VCaP (cell line): ENCODE results near the gene CFAP100.

Source experiments
- H3K27ac ChIP-seq: fragments of 450-650 bp; 2 replicates; pipeline ENCODE4 v1.5.1; 2017
- TF ChIP-seq, protein P1 (sequence below): fragments of 450-650 bp; conservative IDR thresholded peaks from 2 replicates; pipeline ENCODE4 v1.5.1; 2017; ENCODE audit warnings: mild to moderate bottlenecking, moderate library complexity

CFAP100 gene

GRCh38 chr3:126484662-126485061, 90.0 kb downstream of the CFAP100 start:
- H3K27ac ChIP-seq: no peak overlapping the region
- TF ChIP-seq, protein P1, sequence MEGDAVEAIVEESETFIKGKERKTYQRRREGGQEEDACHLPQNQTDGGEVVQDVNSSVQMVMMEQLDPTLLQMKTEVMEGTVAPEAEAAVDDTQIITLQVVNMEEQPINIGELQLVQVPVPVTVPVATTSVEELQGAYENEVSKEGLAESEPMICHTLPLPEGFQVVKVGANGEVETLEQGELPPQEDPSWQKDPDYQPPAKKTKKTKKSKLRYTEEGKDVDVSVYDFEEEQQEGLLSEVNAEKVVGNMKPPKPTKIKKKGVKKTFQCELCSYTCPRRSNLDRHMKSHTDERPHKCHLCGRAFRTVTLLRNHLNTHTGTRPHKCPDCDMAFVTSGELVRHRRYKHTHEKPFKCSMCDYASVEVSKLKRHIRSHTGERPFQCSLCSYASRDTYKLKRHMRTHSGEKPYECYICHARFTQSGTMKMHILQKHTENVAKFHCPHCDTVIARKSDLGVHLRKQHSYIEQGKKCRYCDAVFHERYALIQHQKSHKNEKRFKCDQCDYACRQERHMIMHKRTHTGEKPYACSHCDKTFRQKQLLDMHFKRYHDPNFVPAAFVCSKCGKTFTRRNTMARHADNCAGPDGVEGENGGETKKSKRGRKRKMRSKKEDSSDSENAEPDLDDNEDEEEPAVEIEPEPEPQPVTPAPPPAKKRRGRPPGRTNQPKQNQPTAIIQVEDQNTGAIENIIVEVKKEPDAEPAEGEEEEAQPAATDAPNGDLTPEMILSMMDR: no peak

DNA sequence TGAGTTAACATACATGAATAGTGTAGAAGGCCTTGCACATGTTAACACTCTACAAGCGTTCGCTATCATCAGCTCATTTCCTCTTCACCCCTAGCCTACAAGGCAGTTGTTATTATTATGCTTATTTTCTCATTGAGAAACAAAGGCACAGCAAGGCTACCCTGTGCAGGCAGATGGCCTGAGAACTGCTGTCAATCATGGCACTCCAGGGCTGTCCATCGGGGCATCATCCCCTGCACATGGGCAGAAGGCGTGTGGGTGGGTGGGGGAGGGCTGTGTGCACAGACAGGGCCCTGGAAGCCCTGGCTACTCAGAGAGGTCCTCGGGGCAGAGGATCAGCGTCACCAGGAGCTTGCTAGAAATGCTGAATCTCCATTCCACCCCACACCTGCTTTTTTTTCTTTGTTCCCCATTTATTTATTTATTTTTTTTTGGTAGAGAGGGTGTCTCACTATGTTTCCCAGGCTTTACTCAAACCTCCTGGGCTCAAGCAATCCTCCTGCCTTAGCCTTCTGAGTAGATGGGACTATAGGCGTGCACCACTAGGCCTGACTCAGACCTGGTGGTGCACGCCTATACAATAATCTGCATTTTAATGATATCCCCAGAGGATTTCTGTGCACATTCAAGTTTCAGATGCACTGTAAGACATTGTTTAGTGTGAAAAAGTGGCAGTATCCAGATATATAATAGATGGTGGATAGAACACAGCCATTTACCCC, 90.6 kb downstream of the CFAP100 start:
- TF ChIP-seq, protein P1: no peak
- no peak overlapping the region for H3K27ac ChIP-seq

- no peak overlapping the region for H3K27ac ChIP-seq
- TF ChIP-seq, protein P1: no peak
Observed at GRCh38 chr3:126485956-126486355, 91.2 kb downstream of the CFAP100 start.
